ENCODE results near the gene MSH5.

MSH5 gene

DNA sequence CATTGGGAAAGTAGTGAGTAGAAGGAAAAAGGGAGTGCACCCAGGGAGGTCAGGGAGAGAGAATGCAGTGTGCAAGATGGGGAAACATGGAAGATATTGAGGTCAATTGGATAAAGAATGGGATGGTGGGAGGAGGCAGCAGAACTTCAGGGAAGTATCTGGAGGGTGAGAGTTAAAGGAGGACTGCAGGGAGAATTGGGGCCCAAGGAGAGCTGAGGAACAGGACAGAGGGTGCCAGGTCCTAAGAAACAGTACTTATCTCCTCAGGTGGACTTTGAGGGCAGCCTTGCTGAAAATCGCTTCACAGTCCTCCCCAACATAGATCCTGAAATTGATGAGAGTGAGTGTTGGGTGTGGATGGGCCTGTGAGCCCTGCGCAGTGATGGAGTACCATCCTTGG is 18.5 kb downstream of the MSH5 start:
- no peaks in the 10 kb centered on the region for H3K36me3 ChIP-seq (ENCODE audit: insufficient read depth)
- no peaks in the 10 kb centered on the region for H4K20me1 ChIP-seq (ENCODE audit: insufficient read depth)
- no peak overlapping the region for H3K4me3 ChIP-seq (IDR thresholded peaks at IDR 0.05; ENCODE audit: insufficient read depth, low read depth, low read length)
- TF ChIP-seq, protein P1, sequence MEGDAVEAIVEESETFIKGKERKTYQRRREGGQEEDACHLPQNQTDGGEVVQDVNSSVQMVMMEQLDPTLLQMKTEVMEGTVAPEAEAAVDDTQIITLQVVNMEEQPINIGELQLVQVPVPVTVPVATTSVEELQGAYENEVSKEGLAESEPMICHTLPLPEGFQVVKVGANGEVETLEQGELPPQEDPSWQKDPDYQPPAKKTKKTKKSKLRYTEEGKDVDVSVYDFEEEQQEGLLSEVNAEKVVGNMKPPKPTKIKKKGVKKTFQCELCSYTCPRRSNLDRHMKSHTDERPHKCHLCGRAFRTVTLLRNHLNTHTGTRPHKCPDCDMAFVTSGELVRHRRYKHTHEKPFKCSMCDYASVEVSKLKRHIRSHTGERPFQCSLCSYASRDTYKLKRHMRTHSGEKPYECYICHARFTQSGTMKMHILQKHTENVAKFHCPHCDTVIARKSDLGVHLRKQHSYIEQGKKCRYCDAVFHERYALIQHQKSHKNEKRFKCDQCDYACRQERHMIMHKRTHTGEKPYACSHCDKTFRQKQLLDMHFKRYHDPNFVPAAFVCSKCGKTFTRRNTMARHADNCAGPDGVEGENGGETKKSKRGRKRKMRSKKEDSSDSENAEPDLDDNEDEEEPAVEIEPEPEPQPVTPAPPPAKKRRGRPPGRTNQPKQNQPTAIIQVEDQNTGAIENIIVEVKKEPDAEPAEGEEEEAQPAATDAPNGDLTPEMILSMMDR (conservative IDR thresholded peaks at IDR 0.05; ENCODE audit: low read depth, low read length): no peak
- no peaks in the 10 kb centered on the region for H3K79me2 ChIP-seq (ENCODE audit: insufficient read depth, low read depth)
- H2AFZ ChIP-seq (ENCODE audit: low read depth): no peak overlapping the region
- H3K27ac ChIP-seq: no peak overlapping the region
- no peaks in the 10 kb centered on the region for H3K27me3 ChIP-seq (ENCODE audit: insufficient read depth, low read depth)
- no peak overlapping the region for H3K4me2 ChIP-seq
- H3K9ac ChIP-seq: no peak overlapping the region
- no peaks in the 10 kb centered on the region for H3K4me1 ChIP-seq (ENCODE audit: low read depth, poor library complexity, severe bottlenecking)

DNA sequence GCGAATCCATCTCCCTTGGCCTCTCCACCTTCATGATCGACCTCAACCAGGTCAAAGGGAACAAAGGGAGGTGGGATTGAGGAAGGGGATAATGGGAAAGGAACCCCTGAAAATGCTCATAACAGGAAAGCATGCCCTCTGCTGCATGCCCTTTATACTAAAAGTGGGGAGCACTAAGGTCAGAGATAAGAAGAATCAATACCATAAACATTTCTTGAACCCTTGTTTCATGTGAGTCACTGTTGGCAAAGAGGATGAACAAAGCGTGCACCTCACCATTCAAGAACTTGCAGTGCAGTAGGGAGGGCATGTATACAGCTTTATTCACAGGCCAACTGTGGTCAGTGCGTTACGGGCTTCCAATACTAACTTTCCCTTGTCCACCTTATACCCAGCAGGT is 21.0 kb downstream of the MSH5 start:
- no peak overlapping the region for H3K4me2 ChIP-seq
- TF ChIP-seq, protein P1 (conservative IDR thresholded peaks at IDR 0.05; ENCODE audit: low read depth, low read length): no peak
- H3K4me3 ChIP-seq (IDR thresholded peaks at IDR 0.05; ENCODE audit: insufficient read depth, low read depth, low read length): no peak overlapping the region
- no peaks in the 10 kb centered on the region for H3K79me2 ChIP-seq (ENCODE audit: insufficient read depth, low read depth)
- no peaks in the 10 kb centered on the region for H3K27me3 ChIP-seq (ENCODE audit: insufficient read depth, low read depth)
- no peak overlapping the region for H3K9ac ChIP-seq
- H2AFZ ChIP-seq (ENCODE audit: low read depth): no peak overlapping the region
- no peaks in the 10 kb centered on the region for H3K36me3 ChIP-seq (ENCODE audit: insufficient read depth)
- no peaks in the 10 kb centered on the region for H4K20me1 ChIP-seq (ENCODE audit: insufficient read depth)
- no peak overlapping the region for H3K27ac ChIP-seq
- H3K4me1 ChIP-seq (ENCODE audit: low read depth, poor library complexity, severe bottlenecking): peaks cover 14% of the 10 kb centered on the region

DNA sequence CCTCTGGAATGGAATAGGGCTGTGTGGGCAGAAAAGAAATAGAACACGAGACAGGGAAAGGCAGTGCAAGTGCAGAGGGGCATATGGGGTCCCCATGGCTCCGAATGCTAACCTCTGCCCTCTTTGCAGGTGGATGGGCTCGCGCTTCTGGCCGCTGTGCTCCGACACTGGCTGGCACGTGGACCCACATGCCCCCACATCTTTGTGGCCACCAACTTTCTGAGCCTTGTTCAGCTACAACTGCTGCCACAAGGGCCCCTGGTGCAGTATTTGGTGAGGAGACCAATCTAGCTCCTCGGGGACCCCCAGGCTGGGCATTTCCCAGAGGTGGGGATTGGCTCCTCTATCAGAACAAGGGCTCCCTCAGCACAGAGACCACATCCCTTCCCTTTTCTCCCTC is 21.5 kb downstream of the MSH5 start:
- H2AFZ ChIP-seq (ENCODE audit: low read depth): no peak overlapping the region
- no peaks in the 10 kb centered on the region for H3K36me3 ChIP-seq (ENCODE audit: insufficient read depth)
- TF ChIP-seq, protein P1 (conservative IDR thresholded peaks at IDR 0.05; ENCODE audit: low read depth, low read length): no peak
- no peaks in the 10 kb centered on the region for H3K79me2 ChIP-seq (ENCODE audit: insufficient read depth, low read depth)
- peaks cover 14% of the 10 kb centered on the region for H3K4me1 ChIP-seq (ENCODE audit: low read depth, poor library complexity, severe bottlenecking)
- H3K27ac ChIP-seq: no peak overlapping the region
- H3K4me2 ChIP-seq: no peak overlapping the region
- no peak overlapping the region for H3K9ac ChIP-seq
- no peak overlapping the region for H3K4me3 ChIP-seq (IDR thresholded peaks at IDR 0.05; ENCODE audit: insufficient read depth, low read depth, low read length)
- H4K20me1 ChIP-seq (ENCODE audit: insufficient read depth): no peaks in the 10 kb centered on the region
- no peaks in the 10 kb centered on the region for H3K27me3 ChIP-seq (ENCODE audit: insufficient read depth, low read depth)

DNA sequence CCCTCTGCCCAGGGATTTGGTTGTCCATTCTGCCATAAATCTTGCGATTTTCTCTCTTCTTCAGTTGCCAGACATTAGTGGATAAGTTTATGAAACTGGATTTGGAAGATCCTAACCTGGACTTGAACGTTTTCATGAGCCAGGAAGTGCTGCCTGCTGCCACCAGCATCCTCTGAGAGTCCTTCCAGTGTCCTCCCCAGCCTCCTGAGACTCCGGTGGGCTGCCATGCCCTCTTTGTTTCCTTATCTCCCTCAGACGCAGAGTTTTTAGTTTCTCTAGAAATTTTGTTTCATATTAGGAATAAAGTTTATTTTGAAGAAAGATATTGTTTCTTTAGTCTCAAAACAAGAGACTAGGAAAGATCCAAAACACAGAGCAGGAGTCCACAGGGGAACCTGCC is 22.6 kb downstream of the MSH5 start, which contains the start of gene SAPCD1:
Gene SAPCD1, plus strand, starts transcription at position 301 of the 400 bp plus-strand sequence. CDS start 399 bp downstream, outside the sequence.
- Histone ChIP-seq H3K4me1 (ENCODE audit: low read depth, poor library complexity, severe bottlenecking) (peaks cover 14% of the 10 kb centered on the region), H3K4me3 (IDR thresholded peaks at IDR 0.05; ENCODE audit: insufficient read depth, low read depth, low read length) (no peak within 1 kb of the TSS), H3K9ac (no peak within 1 kb of the TSS), H3K36me3 (ENCODE audit: insufficient read depth) (no peaks in the 10 kb centered on the region), H3K79me2 (ENCODE audit: insufficient read depth, low read depth) (no peaks in the 10 kb centered on the region), H2AFZ (ENCODE audit: low read depth) (no peak within 1 kb of the TSS), H4K20me1 (ENCODE audit: insufficient read depth) (no peaks in the 10 kb centered on the region), H3K27me3 (ENCODE audit: insufficient read depth, low read depth) (no peaks in the 10 kb centered on the region), H3K4me2 (no peak within 1 kb of the TSS), H3K27ac (no peak within 1 kb of the TSS)
- TF ChIP-seq, protein P1 (conservative IDR thresholded peaks at IDR 0.05; ENCODE audit: low read depth, low read length): no peak
